Fibroblast of lung (primary cell): ENCODE results near the gene TMED8. TPM values are rescaled to one million over a fixed set of nuclear protein-coding genes. Genes with fewer than 3 reads are reported as not detected.

Experiments used
- DNase-seq, 2 donors: peaks; one replicate each; pipeline versions ENCODE4 v3.0.0 to v3.0.0-alpha.2; 2010; ENCODE audit warnings: low read depth in 2 of 2
- H2AFZ ChIP-seq: 2 replicates; pipeline ENCODE4 v1.5.1; 2012; ENCODE audit warnings: low read length, control low read depth, inconsistent platforms
- H3K27ac ChIP-seq: 2 replicates; pipeline ENCODE4 v1.5.1; 2011; ENCODE audit warnings: low read length, control low read depth; ENCODE audit not compliant: insufficient read depth
- H3K27me3 ChIP-seq: 2 replicates; pipeline ENCODE4 v1.5.1; 2011; ENCODE audit warnings: mild to moderate bottlenecking, low read length; ENCODE audit not compliant: control insufficient read depth, insufficient read depth
- H3K36me3 ChIP-seq: 2 replicates; pipeline ENCODE4 v1.5.1; 2011; ENCODE audit warnings: low read length; ENCODE audit not compliant: control insufficient read depth, insufficient read depth
- H3K4me1 ChIP-seq: 2 replicates; pipeline ENCODE4 v1.5.1; 2011; ENCODE audit warnings: low read length; ENCODE audit not compliant: control insufficient read depth, insufficient read depth; ENCODE audit errors: extremely low read depth
- H3K4me2 ChIP-seq: 2 replicates; pipeline ENCODE4 v1.5.1; 2011; ENCODE audit warnings: low read length, control low read depth; ENCODE audit not compliant: insufficient read depth; ENCODE audit errors: extremely low read depth
- H3K4me3 ChIP-seq, 4 experiments: fragments of 200-600 bp in 1 of 4; sonication (generic) in 1 of 4; replicated peaks in 1 of 4; 2 replicates each; pipeline ENCODE4 v1.5.1; 2011 to 2016; ENCODE audit warnings: low read length in 4 of 4, low read depth in 3 of 4, mild to moderate bottlenecking in 3 of 4, control low read depth in 2 of 4, inconsistent platforms in 1 of 4, mixed read lengths in 1 of 4; ENCODE audit not compliant: insufficient read depth in 1 of 4; ENCODE audit errors: control extremely low read depth in 1 of 4
- H3K79me2 ChIP-seq: 2 replicates; pipeline ENCODE4 v1.5.1; 2012; ENCODE audit warnings: mild to moderate bottlenecking, low read length, inconsistent platforms; ENCODE audit not compliant: control insufficient read depth, insufficient read depth
- H3K9ac ChIP-seq: 2 replicates; pipeline ENCODE4 v1.5.1; 2011; ENCODE audit warnings: mild to moderate bottlenecking, low read length, control low read depth; ENCODE audit not compliant: insufficient read depth
- H3K9me3 ChIP-seq: 2 replicates; pipeline ENCODE4 v1.5.1; 2012; ENCODE audit warnings: low read depth, low read length; ENCODE audit not compliant: control insufficient read depth, insufficient read depth
- H4K20me1 ChIP-seq: 2 replicates; pipeline ENCODE4 v1.5.1; 2011; ENCODE audit warnings: low read length; ENCODE audit not compliant: control insufficient read depth, insufficient read depth; ENCODE audit errors: extremely low read depth
- CTCF ChIP-seq, 2 donors: IDR thresholded peaks in 1 of 2; conservative IDR thresholded peaks in 1 of 2; 1 replicate in 1 of 2; 2 replicates in 1 of 2; pipeline ENCODE4 v1.5.1; 2011 to 2012; ENCODE audit warnings: low read length in 2 of 2, control low read depth in 1 of 2, inconsistent platforms in 1 of 2, low read depth in 1 of 2, mild to moderate bottlenecking in 1 of 2
- EZH2 ChIP-seq: IDR thresholded peaks from 2 replicates; pipeline ENCODE4 v1.5.1; 2012; ENCODE audit warnings: low read length, control low read depth, mild to moderate bottlenecking; ENCODE audit errors: missing control alignments
- polyA plus RNA-seq, 2 donors: library from polyadenylated mRNA; depleted of rRNA in 1 of 2; stranded (reverse) in 1 of 2; unstranded in 1 of 2; fragments of >200 nt; gene quantifications; 2 replicates each; pipeline ENCODE4 v1.2.1, GENCODE V29; 2011 to 2012; ENCODE audit warnings: missing spikeins in 1 of 2
- total RNA-seq: library from RNA; depleted of rRNA; stranded (reverse); fragments of >200 nt; gene quantifications from 2 replicates; pipeline ENCODE4 v1.2.1, GENCODE V29; 2014

Gene TMED8
- total and polyA plus RNA-seq, 2 donors (not counting 1 experiment from before 2014, with no cell fraction given) = 7.0 to 7.4 TPM

- TF ChIP-seq CTCF (conservative IDR thresholded peaks at IDR 0.05 in 1 of 2, IDR thresholded peaks at IDR 0.05 in 1 of 2; ENCODE audit: low read depth in 1 of 2, low read length in 2 of 2) = no peak
- TF ChIP-seq EZH2 = no peak
- H3K79me2 ChIP-seq = no peaks in the 10 kb centered on the region
- no peaks in the 10 kb centered on the region for H3K27me3 ChIP-seq
- H2AFZ ChIP-seq = no peak overlapping the region
- no peaks in the 10 kb centered on the region for H4K20me1 ChIP-seq
- no peak overlapping the region for H3K9ac ChIP-seq
- H3K27ac ChIP-seq = no peak overlapping the region
- no peaks in the 10 kb centered on the region for H3K36me3 ChIP-seq
- H3K4me3 ChIP-seq = no peak overlapping the region
- H3K4me2 ChIP-seq = no peak overlapping the region
- DNase-seq = no peak
- H3K4me1 ChIP-seq = peaks cover 3% of the 10 kb centered on the region
- H3K9me3 ChIP-seq = no peaks in the 10 kb centered on the region
Measured at GRCh38 chr14:77343662-77344061, 33.2 kb downstream of the TMED8 start.

GRCh38 chr14:77342726-77343397 lies 34.0 kb downstream of the TMED8 start:
- Histone ChIP-seq H3K27ac (no peak overlapping the region), H3K27me3 (no peaks in the 10 kb centered on the region)
- peak in 1 of 2 donors; percentile 15 for DNase-seq

GRCh38 chr14:77340389-77340788 lies 36.5 kb downstream of the TMED8 start:
- no peak for TF ChIP-seq CTCF (conservative IDR thresholded peaks at IDR 0.05 in 1 of 2, IDR thresholded peaks at IDR 0.05 in 1 of 2; ENCODE audit: low read depth in 1 of 2, low read length in 2 of 2)
- TF ChIP-seq EZH2 = no peak
- Histone ChIP-seq H3K27me3 (no peaks in the 10 kb centered on the region), H3K4me1 (peaks cover 3% of the 10 kb centered on the region), H3K9ac (no peak overlapping the region), H4K20me1 (no peaks in the 10 kb centered on the region), H3K27ac (no peak overlapping the region), H3K79me2 (no peaks in the 10 kb centered on the region), H3K36me3 (no peaks in the 10 kb centered on the region), H3K9me3 (no peaks in the 10 kb centered on the region), H3K4me3 (no peak overlapping the region), H2AFZ (no peak overlapping the region), H3K4me2 (no peak overlapping the region)
- DNase-seq = no peak

More at GRCh38 chr14:77342726-77343397, 34.0 kb downstream of the TMED8 start:
- no peaks in the 10 kb centered on the region for H3K9me3 ChIP-seq
- H4K20me1 ChIP-seq = no peaks in the 10 kb centered on the region
- H3K4me3 ChIP-seq = no peak overlapping the region
- H3K9ac ChIP-seq = no peak overlapping the region
- no peaks in the 10 kb centered on the region for H3K79me2 ChIP-seq
- H3K4me1 ChIP-seq = peaks cover 3% of the 10 kb centered on the region
- H3K36me3 ChIP-seq = no peaks in the 10 kb centered on the region
- no peak overlapping the region for H3K4me2 ChIP-seq
- no peak for TF ChIP-seq EZH2
- TF ChIP-seq CTCF (conservative IDR thresholded peaks at IDR 0.05 in 1 of 2, IDR thresholded peaks at IDR 0.05 in 1 of 2; ENCODE audit: low read depth in 1 of 2, low read length in 2 of 2) = no peak
- H2AFZ ChIP-seq = no peak overlapping the region
